GM19193 (cell line): ENCODE measurements around the gene MGAT3.

Experiments
- POLR2A ChIP-seq: IDR thresholded peaks from 4 replicates; pipeline ENCODE4 v1.6.1; 2011; ENCODE audit not compliant: insufficient read depth, insufficient read length; ENCODE audit errors: extremely low read depth

The MGAT3 gene, protein sequence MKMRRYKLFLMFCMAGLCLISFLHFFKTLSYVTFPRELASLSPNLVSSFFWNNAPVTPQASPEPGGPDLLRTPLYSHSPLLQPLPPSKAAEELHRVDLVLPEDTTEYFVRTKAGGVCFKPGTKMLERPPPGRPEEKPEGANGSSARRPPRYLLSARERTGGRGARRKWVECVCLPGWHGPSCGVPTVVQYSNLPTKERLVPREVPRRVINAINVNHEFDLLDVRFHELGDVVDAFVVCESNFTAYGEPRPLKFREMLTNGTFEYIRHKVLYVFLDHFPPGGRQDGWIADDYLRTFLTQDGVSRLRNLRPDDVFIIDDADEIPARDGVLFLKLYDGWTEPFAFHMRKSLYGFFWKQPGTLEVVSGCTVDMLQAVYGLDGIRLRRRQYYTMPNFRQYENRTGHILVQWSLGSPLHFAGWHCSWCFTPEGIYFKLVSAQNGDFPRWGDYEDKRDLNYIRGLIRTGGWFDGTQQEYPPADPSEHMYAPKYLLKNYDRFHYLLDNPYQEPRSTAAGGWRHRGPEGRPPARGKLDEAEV

DNA sequence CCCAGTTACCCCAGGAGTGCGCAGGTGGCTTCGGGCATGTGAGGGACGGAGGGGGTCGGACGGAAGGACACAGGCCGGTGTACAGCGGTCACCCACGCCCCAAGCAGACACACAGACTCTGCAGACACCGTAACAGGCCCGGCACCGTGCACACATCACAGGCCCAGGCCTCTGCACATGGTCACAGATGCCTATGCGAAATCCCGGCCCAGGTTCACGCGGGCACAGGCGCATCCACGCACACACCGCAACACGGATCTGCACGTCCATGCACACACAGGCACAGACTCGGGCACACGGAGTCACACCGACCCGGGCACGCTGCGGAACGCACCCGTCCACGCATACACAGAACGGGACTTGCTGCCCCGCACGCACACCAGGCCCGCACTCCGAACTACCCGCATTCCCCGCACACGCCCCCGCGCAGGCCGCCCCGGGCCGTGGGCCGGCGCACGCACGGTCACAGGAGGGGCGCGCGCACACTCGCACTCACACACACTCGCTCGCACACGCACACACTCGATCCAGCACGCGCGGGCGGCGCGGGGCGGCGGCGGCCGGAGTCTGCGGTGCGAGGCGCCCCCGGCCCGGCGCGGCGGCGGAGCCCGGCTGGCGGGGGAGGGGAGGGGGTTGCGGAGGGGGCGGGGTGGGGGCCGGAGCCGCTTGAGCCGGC lies at the start of gene MGAT3:
Gene MGAT3, plus strand, starts transcription at position 491 of the 676 bp plus-strand sequence. CDS start 30,336 bp downstream, outside the sequence.
- no peak for TF ChIP-seq POLR2A

DNA sequence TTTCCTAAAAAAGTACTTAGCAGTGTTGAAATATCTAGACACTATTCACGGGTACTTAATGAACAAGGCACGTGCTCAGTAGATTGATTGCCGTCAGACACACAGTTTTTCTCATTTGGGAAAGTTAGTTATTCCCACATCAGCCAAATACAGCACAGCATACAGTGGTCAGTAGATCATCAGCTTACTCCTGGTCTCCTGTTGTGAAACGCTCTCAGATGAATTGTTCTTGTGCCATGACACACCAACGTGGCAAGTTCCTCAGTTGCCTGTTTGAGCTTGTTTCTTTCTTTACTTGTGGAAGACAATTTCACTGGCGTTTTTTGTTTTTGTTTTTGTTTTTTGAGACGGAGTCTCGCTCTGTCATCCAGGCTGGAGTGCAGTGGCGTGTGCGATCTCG lies 48.6 kb upstream of the MGAT3 start:
- TF ChIP-seq POLR2A = no peak

DNA sequence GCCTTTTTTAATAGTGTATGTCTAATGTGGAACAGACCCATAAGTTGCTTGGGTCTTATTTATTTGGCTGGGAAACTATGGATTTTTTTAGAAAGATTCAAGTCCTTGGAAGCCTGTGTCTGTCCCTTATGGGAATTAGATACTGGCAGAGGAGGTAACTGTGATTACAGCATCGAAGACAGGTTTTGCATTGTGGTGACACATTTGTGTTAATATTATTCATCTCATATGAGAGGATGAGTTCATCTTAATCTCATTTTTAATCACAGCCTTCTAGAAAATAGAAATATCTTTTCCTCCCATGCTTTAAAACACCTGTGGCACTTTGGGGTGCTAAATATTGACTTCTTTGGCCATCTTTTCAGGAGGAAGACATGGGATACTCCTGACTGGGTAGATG lies 48.0 kb upstream of the MGAT3 start:
- no peak for TF ChIP-seq POLR2A

DNA sequence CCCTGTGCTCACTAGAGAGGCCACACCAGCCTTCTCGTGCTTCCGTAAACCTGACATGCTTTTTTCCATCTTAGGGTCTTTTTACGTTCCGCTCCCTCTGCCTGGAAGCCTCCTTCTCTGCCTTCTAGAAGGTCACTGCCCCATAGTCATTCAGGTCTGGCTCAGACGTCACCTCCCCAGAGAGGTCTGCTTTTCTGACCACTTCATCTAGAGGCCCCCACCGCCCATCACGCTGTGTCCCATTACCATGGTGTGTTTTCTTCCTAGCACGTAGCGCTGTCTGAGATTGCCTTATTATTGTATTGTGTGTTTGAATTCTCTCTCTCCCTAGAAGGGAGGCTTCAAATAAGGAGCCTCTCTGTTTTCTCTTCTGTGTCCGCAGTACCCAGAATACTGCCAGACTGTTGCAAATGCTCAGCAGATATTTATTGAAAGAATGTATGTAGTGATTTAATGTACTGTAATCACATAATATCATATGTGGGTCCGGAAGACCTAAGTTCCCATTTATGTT lies 47.2 kb upstream of the MGAT3 start:
- TF ChIP-seq POLR2A = no peak

DNA sequence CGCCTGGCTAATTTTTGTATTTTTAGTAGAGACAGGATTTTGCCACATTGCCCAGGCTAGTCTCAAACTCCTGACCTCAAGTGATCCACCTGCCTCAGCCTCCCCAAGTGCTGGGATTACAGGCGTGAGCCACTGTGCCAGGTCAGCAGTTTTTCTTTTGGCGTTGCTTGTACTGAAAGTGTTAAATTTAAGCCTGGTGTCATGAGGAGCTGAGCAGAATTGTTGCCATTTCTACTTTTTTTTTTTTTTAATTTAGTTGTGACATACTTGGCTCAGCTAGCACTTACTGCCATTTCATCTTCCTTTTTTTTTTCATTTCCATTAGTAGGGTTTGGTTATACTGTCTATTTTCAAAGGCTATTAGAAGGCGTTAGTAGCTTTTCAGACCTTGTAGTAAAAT lies 46.5 kb upstream of the MGAT3 start:
- no peak for TF ChIP-seq POLR2A

DNA sequence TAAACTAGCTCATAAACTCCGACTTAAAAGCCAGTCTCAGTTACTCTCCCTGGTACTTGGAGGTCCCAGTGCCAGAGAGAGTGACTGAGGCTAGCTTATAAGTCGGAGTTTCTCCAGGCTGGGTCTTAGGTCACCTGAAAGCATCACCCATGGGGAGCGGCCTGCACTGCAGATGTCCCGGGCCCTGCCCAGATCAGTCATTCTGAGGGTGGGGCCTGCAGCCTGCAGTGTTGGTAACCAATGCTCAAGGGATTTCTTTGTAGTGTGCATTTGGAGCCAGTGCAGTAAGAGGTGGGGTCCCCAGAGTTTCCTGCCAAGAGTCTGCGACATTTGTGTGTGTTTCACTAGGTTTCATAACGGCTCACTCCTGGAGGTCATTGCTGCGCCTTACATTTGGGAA lies 42.4 kb upstream of the MGAT3 start:
- no peak for TF ChIP-seq POLR2A

DNA sequence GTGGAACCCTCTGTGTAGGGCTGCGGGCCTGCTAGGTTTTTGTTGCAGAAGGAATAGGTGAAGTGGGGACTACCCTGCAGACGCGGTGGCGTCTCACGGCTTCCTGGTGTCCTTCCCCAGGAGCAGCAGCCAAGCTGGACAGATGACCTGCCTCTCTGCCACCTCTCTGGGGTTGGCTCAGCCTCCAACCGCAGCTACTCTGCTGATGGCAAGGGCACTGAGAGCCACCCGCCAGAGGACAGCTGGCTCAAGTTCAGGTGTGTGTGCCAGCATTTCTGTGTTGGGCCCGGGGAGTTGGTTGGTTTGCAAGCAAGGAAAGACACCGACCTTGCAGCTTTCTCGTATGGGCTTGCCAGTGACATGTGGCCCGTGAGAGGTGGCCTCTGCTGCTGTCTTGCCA lies 41.9 kb upstream of the MGAT3 start:
- no peak for TF ChIP-seq POLR2A

DNA sequence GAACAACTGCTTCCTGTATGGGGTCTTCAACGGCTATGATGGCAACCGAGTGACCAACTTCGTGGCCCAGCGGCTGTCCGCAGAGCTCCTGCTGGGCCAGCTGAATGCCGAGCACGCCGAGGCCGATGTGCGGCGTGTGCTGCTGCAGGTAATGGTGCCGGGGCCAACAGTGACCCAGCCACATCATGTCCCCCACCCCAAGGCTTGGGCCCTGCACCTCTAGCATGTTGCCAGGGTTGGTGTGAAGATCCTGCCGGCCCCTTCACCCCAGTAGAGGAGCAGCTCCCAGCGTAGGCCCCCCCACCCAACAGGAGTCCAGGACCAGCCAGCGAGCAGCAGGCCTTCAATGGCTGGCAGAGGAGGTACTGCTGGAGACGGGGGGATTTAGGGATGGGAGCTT lies 41.3 kb upstream of the MGAT3 start:
- no peak for TF ChIP-seq POLR2A

DNA sequence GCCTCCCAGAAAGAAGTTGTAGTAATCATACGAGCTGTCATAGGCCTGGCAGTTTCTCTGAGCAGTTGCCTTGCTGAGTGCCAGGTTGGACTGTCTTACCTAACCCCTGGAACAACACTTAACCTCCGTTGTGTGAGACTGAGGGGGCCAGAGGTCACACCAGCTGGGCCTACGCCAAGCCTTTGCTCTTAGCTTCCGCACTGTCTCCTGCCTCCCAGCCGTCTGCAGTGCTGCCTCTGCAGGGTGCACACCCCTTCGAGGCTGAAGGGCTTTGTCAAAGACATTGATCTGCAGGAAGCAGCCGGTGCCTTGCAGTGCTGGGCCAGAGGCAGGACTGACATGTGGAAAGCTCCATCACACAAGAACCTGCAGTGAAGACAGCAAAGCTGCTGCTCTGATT lies 40.5 kb upstream of the MGAT3 start:
- TF ChIP-seq POLR2A = no peak

DNA sequence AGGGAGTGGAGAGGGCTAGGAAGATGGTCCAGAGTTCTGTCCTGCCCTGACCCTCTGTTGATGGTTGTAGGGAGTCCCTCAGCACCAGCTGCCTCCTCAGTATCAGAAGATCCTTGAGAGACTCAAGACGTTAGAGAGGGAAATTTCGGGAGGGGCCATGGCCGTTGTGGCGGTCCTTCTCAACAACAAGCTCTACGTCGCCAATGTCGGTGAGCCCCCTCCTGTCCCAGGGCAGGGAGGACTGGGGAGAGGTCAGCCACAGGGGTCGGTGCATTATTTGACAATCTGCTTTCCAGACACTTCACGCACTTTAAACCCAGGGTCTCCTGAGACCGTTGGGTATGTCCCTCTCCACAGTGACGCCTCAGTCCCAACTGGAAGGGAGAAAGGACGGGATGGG lies 39.2 kb upstream of the MGAT3 start:
- no peak for TF ChIP-seq POLR2A

DNA sequence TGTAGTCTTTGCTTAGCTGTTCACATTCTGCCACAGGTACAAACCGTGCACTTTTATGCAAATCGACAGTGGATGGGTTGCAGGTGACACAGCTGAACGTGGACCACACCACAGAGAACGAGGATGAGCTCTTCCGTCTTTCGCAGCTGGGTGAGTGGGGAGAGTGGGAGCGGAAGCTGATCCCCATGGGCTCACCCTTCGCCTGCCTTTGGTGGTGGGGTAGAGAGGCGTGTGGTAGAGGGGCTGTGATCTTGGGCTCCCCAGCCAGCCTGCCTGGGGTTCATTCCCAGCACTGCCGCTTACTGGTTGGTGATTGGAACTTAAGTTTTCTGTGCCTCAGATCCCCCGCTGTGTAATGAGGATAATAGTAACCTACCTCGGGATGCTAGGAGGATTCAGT lies 38.1 kb upstream of the MGAT3 start:
- no peak for TF ChIP-seq POLR2A

DNA sequence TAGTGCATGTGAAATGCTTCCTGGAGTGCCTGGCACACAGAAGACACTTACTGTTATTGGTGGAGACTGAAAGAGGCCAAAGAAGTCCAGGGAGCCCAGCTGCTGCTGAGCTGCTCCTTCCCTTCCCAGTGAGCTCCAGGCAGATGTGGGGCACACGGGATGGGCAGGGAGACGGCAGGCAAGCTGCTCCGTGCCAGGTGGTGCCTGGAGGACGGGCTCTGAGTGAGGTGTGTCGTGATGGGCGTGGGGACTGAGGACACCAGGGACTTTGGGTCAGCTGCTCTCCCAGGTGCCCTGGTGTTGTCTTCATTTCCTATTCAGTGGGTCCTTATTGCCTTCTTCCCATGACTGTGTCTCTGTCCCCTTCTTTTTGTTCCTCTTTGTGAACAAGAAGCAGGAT lies 37.7 kb upstream of the MGAT3 start:
- no peak for TF ChIP-seq POLR2A

DNA sequence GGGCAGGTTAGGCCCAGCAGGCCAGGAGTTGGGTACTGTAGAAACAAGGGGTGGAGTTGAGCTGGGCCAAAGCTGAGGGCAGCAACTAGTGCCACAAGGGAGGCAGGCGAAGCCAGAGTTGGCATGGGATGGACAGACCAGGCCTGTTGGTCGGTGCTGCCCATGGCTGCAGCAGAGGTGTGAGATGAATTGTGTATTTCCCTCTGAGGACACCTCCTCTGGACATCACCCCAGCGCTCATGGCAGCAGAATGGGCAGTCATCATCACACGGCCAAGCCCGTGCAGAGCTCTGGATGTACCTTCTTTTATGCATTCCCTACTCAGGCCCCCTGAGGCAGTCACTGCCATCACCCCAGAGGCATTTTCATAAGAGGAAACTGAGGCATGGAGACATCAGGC lies 36.9 kb upstream of the MGAT3 start:
- TF ChIP-seq POLR2A = no peak

DNA sequence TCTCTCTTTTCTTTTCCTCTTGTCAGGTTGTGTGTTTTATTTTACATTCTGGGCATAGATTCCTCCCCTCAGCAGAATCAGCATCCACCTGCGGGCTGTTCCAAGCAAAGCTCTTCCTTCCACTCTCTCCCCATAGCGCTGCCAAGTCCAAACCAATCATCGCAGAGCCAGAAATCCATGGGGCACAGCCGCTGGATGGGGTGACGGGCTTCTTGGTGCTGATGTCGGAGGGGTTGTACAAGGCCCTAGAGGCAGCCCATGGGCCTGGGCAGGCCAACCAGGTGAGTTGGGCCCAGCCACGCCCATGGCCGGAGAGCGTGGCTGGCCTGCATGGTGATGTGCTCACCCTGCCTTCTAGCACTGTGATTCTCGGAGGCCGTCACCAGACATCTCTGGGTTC lies 35.1 kb upstream of the MGAT3 start:
- no peak for TF ChIP-seq POLR2A

DNA sequence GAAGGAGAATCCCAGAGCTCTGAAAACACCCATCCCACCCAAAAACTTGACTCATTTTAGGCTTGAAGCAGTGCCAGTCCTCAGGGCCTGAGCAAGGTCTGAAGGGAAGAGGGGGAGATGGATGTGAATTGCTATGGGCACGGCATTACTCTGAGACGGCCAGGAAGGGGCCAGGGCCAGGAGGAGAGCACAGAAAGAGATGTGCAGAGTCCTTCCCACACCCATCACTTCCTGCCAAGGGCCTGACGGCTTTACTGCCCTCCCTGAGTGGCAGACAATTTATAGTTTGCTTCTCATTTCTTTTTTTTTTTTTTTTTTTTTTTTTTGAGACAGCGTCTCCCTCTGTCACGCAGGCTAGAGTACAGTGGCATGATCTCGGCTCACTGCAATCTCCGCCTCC lies 34.7 kb upstream of the MGAT3 start:
- no peak for TF ChIP-seq POLR2A

DNA sequence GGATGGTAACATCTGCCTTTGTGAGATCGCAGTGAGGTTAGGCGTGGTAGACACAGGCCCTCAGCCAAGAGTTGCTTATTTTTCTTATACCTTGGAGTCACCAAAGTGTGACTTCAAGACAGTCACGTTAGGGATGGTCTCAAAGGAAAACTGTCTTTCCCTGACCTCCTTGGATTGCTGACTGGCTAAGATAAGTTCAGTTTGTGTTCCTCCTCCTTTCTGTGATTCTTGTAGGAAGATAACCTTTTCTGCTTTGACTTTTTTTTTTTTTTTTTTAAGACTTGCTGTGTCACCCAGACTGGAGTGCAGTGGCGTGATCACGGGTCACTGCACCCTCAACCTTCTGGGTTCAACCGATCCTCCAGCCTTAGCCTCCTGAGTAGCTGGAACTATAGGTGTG lies 34.1 kb upstream of the MGAT3 start:
- no peak for TF ChIP-seq POLR2A

DNA sequence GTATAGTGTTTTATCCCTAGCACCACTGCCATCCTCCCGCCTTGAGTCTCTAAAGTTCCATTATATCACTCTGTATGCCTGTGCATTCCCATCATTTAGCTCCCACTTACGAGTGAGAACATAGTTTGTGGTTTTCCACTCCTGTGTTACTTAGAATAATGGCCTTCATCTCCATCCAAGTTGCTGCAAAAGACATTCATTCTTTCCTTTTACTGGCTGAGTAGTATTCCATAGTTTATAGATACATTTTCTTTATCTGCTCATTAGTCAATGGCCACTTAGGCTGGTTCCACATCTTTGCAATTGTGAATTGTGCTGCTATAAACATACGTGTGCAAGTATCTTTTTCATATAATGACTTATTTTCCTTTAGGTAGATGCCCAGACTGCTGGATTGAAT lies 32.8 kb upstream of the MGAT3 start:
- no peak for TF ChIP-seq POLR2A
